ENCODE measurements around the gene RNASE1.

- no peak for TF ChIP-seq CTCF (IDR thresholded peaks at IDR 0.05)
- no peak for TF ChIP-seq EZH2 (IDR thresholded peaks at IDR 0.05; ENCODE audit: borderline replicate concordance, insufficient read depth, low read depth, low read length, poor library complexity, severe bottlenecking)
Measured at GRCh38 chr14:20775901-20776300, 26.7 kb downstream of the RNASE1 start.

Measured in B cell (primary cell).